SU-DHL-6 (cell line): ENCODE results near the gene ADAD2.

Experiments used
- EZH2phosphoT487 ChIP-seq: fragments of 200-600 bp; sonication (generic), shearing (Covaris generic); conservative IDR thresholded peaks from 2 replicates; pipeline ENCODE4 v1.6.1; 2018; ENCODE audit warnings: mild to moderate bottlenecking, antibody characterized with exemption, low read length, moderate library complexity, mixed read lengths
- TF ChIP-seq, protein P1 (sequence below): fragments of 200-600 bp; sonication (generic); IDR thresholded peaks from one replicate; pipeline ENCODE4 v1.5.1; 2017; ENCODE audit warnings: antibody characterized with exemption, mild to moderate bottlenecking, low read length, moderate library complexity; ENCODE audit not compliant: insufficient read depth, poor library complexity, severe bottlenecking

- TF ChIP-seq, protein P1, sequence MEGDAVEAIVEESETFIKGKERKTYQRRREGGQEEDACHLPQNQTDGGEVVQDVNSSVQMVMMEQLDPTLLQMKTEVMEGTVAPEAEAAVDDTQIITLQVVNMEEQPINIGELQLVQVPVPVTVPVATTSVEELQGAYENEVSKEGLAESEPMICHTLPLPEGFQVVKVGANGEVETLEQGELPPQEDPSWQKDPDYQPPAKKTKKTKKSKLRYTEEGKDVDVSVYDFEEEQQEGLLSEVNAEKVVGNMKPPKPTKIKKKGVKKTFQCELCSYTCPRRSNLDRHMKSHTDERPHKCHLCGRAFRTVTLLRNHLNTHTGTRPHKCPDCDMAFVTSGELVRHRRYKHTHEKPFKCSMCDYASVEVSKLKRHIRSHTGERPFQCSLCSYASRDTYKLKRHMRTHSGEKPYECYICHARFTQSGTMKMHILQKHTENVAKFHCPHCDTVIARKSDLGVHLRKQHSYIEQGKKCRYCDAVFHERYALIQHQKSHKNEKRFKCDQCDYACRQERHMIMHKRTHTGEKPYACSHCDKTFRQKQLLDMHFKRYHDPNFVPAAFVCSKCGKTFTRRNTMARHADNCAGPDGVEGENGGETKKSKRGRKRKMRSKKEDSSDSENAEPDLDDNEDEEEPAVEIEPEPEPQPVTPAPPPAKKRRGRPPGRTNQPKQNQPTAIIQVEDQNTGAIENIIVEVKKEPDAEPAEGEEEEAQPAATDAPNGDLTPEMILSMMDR = no peak
- TF ChIP-seq EZH2phosphoT487 = no peak
Observed at GRCh38 chr16:84207879-84208278, 16.9 kb downstream of the ADAD2 start.
